Ectodermal cell (in vitro differentiated cells): ENCODE data around the gene ST6GALNAC6.

Experiments
- H3K27ac ChIP-seq: 2 replicates; pipeline ENCODE4 v1.7.0; 2013; ENCODE audit warnings: mild to moderate bottlenecking, low read depth, low read length; ENCODE audit not compliant: insufficient read depth, poor library complexity, severe bottlenecking
- H3K27me3 ChIP-seq: 2 replicates; pipeline ENCODE4 v1.7.0; 2013; ENCODE audit warnings: mild to moderate bottlenecking, low read length; ENCODE audit not compliant: insufficient read depth, control insufficient read depth, poor library complexity, severe bottlenecking
- H3K36me3 ChIP-seq: one replicate; pipeline ENCODE4 v1.7.0; 2013; ENCODE audit warnings: low read length; ENCODE audit not compliant: control insufficient read depth, insufficient read depth
- H3K4me1 ChIP-seq: one replicate; pipeline ENCODE4 v1.7.0; 2013; ENCODE audit warnings: low read length; ENCODE audit not compliant: control insufficient read depth, insufficient read depth
- H3K4me3 ChIP-seq: 2 replicates; pipeline ENCODE4 v1.7.0; 2013; ENCODE audit warnings: low read depth, low read length, control low read depth; ENCODE audit not compliant: insufficient read depth
- H3K9me3 ChIP-seq: 2 replicates; pipeline ENCODE4 v1.7.0; 2013; ENCODE audit warnings: mild to moderate bottlenecking, low read length, moderate library complexity; ENCODE audit not compliant: control insufficient read depth
- WGBS, 2 experiments: methylation state at CpG; one replicate each; pipeline ENCODE4 v1.1.7; 2013; ENCODE audit warnings: missing lambda C conversion rate in 2 of 2; 5-methylcytosine and 5-hydroxymethylcytosine counted together

Gene ST6GALNAC6

DNA sequence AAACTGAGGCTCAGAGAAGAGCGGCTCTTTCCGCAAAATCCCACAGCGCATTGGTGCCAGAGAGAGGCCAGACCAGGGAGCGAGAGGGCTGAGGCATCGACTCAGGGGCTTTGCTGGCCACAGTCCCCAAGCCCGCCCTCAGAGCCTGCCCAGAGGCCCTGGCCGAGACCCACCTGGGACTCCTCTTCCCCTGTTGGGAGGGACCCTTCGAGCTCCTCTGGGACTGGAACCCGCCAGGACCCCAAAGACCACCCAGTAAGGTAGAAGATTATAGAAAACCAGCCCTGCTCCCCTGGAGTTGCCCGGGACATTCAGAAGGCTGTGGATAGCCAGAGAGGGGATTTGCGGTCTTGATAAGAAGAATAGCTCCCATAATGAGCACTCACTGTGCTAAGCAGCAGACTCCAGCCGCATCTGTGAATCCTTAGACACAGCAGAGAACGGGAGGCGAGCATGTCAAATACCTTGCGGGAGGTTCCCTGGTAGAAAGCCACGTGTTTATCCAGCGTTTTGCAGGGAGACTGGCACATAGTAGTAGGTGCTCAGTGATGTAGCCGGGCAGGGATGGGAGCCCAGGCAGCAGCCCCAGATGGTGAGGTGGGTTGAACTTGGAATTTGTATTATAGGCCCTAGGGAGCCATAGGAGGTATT is 21.3 kb downstream of the ST6GALNAC6 start:
- H3K9me3 ChIP-seq, result no peaks in the 10 kb centered on the region
- no peaks in the 10 kb centered on the region for H3K27me3 ChIP-seq
- peaks cover 30% of the 10 kb centered on the region for H3K4me1 ChIP-seq
- WGBS, 2 experiments, result 55 to 61% methylated on average over 18 of the region's 18 CpGs
- H3K4me3 ChIP-seq, result peak overlapping the region; percentile 36
- H3K36me3 ChIP-seq, result no peaks in the 10 kb centered on the region
- H3K27ac ChIP-seq, result no peak overlapping the region

DNA sequence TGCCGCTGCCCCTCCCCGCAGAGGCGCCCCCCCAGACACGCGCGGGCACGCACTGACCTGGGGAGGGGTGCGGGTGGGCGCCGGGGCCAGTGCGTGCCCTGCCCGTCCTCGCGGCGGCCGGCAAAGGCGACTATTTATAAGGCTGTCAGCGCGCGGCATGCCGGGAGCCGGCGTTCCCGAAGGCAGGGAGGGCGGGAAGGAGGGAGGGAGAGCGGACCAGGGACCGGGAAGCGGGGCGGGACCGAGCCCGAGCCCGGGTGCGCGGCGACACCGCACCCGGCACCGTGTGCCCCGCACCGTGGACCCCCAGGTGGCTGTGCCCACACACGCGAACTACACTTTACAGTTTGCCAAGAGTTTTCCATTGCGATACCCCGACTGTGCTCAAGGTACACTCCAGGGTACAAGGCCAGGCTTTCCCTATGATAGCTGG is 21.8 kb downstream of the ST6GALNAC6 start, which contains the start of gene AK1:
Gene AK1, minus strand, starts transcription at position 110 of the 433 bp plus-strand sequence. CDS start 3,058 bp downstream, outside the sequence.
- Histone ChIP-seq H3K9me3 (no peaks in the 10 kb centered on the region), H3K27ac (no peak within 1 kb of the TSS)

DNA sequence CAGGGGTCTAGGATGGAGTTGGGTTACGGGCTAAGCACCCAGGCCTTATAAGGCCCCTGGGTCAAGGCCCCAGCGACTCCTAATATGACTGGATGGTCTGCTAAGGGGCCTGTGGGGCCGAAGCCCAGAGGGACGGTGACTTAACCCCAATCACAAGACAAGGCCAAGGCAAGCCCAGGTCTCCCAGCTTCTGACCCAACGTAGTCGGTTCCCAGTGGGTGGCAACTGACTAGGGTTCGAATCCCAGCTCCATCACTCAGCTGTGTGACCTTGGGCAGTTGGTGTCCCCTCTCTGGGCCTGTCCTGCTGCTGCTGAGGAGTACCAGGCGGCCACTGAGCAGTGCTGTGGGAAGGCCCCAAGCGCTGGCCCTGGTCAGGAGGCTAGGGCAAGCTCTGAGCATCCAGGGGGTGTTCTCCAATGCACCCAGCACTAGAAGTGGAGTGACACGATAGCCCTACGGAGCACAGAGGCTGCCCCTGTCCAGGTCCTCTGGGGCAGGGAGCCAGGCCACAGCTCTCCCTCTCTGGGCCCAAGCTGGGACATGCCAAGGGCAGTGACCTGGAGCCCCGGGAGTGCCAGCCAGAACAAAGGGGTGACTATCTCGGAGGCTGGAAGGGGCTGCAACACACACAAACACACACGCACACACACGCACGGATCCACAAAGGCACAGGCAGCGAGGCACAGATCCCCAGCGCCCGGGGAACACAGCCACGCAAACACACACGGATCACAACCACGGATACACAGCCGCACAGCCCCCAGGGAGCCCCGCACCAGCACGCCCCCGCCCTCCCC is 22.4 kb downstream of the ST6GALNAC6 start:
- 42% methylated on average over 26 of the region's 26 CpGs for WGBS, 2 experiments
- Histone ChIP-seq H3K36me3 (no peaks in the 10 kb centered on the region), H3K4me1 (peaks cover 30% of the 10 kb centered on the region), H3K27ac (no peak overlapping the region), H3K4me3 (peak overlapping the region; percentile 36), H3K9me3 (no peaks in the 10 kb centered on the region), H3K27me3 (no peaks in the 10 kb centered on the region)

More for the DNA sequence above, 21.8 kb downstream of the ST6GALNAC6 start, which contains the start of gene AK1:
- Histone ChIP-seq H3K4me3 (peak within 1 kb of the TSS; percentile 36), H3K4me1 (peaks cover 30% of the 10 kb centered on the region), H3K27me3 (no peaks in the 10 kb centered on the region), H3K36me3 (no peaks in the 10 kb centered on the region)
- 2% methylated on average over 44 of the region's 44 CpGs for WGBS, 2 experiments

DNA sequence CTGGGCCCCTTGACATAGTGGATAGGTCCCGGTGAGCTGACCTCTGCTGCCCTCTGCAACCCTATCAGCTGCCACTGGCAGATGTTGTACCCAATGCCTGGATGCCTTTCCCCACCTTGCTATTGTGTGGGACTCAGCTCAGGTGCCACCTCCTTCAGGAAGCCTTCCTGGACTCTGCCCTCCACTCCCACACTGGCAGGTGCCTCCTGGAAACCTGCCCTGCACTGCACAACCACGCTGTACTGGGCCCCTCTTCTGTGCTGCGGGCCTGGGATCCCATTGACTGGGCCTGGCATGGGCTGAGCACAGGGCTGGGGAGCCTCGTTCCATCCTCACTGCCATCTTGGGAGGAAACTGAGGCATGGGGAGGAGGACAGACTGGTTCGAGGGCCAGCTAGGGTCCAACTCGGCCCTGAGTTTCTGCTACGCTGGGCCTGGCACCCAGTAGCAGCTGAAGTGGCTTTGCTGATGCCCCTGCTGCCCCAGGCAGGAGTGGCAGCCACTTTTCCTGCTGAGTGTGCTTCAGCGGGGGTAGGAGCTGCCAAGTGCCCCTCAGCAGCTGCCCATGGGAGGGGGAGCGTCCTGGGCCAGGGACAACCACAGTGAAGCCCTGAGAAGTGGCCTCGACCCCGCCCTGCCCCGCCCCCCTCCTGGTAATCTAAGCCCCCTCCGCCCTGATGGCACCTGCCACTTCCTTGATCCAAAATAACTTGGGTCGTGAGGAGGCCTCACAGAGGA is 23.2 kb downstream of the ST6GALNAC6 start:
- no peaks in the 10 kb centered on the region for H3K9me3 ChIP-seq
- H3K4me1 ChIP-seq, result peaks cover 30% of the 10 kb centered on the region
- no peak overlapping the region for H3K27ac ChIP-seq
- no peaks in the 10 kb centered on the region for H3K27me3 ChIP-seq
- H3K4me3 ChIP-seq, result no peak overlapping the region
- H3K36me3 ChIP-seq, result no peaks in the 10 kb centered on the region
- WGBS, 2 experiments, result 89 to 91% methylated on average over 14 of the region's 14 CpGs

DNA sequence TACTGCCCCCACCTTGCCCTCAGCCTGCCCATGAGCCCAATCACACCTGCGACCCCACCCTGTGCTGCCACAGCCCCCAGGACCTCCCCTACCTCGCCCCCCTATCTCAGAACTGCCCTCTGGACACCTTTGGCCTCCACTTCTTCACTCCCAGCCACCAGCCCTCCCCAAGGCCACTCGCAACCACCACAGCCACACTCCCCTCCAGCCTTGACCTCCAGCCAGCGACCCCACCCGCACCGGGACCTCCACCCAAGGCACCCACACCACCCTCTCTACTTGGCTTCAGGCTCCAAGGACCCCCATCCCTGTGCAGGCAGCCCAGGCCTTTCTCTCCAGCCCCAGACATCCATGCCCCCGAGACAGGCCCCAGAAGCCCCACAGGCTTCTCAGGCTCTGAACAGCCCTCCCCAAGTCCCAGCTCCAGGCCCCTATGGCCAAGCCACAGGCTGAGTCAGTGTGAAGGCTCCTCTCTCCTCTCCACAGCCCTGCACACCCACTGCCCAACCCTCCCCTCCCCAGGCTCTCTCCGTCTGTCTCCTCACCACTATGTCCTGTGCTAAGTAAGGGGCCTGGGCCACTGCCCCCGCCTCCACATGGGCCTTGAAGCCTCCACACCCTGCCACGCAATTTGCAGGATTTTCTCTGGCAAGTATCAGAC is 24.0 kb downstream of the ST6GALNAC6 start:
- peaks cover 30% of the 10 kb centered on the region for H3K4me1 ChIP-seq
- no peaks in the 10 kb centered on the region for H3K27me3 ChIP-seq
- no peaks in the 10 kb centered on the region for H3K9me3 ChIP-seq
- no peak overlapping the region for H3K4me3 ChIP-seq
- no peak overlapping the region for H3K27ac ChIP-seq
- no peaks in the 10 kb centered on the region for H3K36me3 ChIP-seq
- 90 to 91% methylated on average over 10 of the region's 10 CpGs for WGBS, 2 experiments

DNA sequence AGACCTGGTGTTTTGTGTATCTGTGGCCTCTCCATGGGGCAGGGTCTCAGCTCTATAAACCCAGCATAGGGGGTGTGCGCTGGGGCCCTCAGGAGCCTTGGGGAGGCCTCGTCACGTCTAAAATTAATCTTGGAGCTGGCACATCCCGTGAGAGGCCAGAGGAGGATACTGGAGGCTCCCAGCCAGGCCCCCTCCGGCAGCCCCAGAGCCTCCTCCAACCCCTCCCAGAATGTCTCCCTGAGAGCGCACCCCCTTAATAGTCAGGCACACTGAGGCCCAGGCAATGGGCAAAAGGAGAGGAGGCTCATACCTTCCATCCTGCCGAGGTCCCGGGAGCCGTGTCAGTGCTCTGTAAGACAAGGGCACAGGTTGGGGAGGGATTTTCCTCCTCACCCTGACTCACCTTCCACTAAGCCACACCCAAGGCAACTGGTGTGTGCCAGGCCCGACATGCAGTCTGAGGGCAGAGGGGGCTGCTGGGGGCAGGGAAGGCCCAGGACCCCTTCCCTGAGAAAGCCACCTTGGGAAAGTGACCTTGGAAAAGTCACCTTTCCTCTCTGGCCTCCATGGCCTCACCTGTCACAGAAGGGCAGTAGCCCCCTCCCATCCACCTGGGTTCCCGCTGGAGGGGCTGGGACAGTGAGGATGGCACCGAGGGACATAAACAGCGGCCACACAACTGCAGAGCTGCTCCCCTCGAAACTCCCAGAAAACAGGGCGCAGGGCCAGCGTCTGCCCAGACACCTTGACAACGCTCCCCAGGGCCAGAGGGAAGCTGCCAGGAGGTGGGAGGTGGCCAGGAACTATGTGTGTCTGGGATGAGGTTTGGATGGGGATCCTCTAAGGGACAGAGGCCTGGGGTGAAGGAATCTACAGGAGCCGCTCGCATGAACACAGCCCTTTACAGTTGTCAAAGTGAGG is 24.8 kb downstream of the ST6GALNAC6 start:
- H3K4me1 ChIP-seq, result peaks cover 30% of the 10 kb centered on the region
- H3K27ac ChIP-seq, result no peak overlapping the region
- H3K9me3 ChIP-seq, result no peaks in the 10 kb centered on the region
- 92 to 93% methylated on average over 19 of the region's 19 CpGs for WGBS, 2 experiments
- no peaks in the 10 kb centered on the region for H3K36me3 ChIP-seq
- no peak overlapping the region for H3K4me3 ChIP-seq
- H3K27me3 ChIP-seq, result no peaks in the 10 kb centered on the region

DNA sequence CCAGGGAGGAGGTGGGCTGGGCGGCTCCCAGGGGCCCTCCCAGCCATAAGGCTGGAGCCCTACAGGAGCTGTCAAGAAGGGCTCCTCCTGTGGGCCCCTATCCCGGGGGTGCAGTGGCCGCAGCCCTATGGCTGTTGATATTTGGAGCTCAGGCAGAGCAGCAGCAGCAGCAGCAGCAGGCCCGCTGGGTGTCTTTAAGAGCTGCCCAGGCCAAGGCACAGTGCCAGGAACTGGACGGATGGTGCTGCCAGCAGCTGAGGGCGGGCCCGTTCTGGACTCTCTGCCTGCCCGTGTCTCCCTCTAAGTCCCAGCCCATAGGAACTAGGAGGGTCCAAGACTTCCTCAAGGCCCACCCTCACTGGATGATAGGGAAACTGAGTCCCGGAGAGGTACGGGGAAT is 25.5 kb downstream of the ST6GALNAC6 start:
- H3K4me3 ChIP-seq, result no peak overlapping the region
- H3K27me3 ChIP-seq, result no peaks in the 10 kb centered on the region
- H3K4me1 ChIP-seq, result peaks cover 30% of the 10 kb centered on the region
- peak overlapping the region; percentile 6 for H3K27ac ChIP-seq
- WGBS, 2 experiments, result 93 to 95% methylated on average over 10 of the region's 10 CpGs
- no peaks in the 10 kb centered on the region for H3K9me3 ChIP-seq
- H3K36me3 ChIP-seq, result no peaks in the 10 kb centered on the region

DNA sequence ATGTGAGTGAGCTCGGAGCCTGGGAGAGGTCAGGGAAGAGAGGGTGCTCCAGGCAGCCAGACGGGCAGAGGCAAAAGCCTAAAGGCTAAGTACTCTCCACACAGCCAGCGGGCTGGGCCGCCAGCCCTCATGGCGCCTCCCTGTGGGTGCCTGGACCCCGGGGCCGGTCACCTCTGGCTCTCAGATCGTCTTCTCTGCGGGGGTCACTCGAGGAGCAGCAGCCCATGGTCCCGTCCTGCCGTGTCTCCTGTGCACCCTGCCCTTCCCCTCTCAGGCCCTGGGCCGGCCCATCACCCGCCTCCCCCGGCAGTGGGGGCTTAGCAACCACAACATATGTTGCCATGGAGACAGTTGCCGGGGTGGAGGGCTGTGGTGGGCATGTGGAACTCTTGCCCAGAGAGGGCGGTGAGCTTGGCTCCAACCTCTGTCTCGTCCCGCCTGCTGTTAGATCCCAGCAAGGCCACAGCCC is 26.1 kb downstream of the ST6GALNAC6 start:
- peaks cover 29% of the 10 kb centered on the region for H3K4me1 ChIP-seq
- no peaks in the 10 kb centered on the region for H3K27me3 ChIP-seq
- no peak overlapping the region for H3K4me3 ChIP-seq
- 72 to 80% methylated on average over 19 of the region's 19 CpGs for WGBS, 2 experiments
- H3K27ac ChIP-seq, result peak overlapping the region; percentile 6
- H3K9me3 ChIP-seq, result no peaks in the 10 kb centered on the region
- H3K36me3 ChIP-seq, result no peaks in the 10 kb centered on the region
